Panc1 (cell line): ENCODE data around the gene FRMD5.

Experiments used
- POLR2AphosphoS5 ChIP-seq: IDR thresholded peaks from 2 replicates; pipeline ENCODE4 v1.6.1; 2012; ENCODE audit warnings: mild to moderate bottlenecking, low read depth, low read length, moderate library complexity
- TF ChIP-seq, protein P1 (sequence below): fragments of 450-650 bp; IDR thresholded peaks from 2 replicates; pipeline ENCODE4 v1.5.1; 2017; ENCODE audit warnings: mild to moderate bottlenecking
- TF ChIP-seq, protein P2 (sequence below), 2 experiments: IDR thresholded peaks; 2 replicates each; pipeline ENCODE4 v1.6.1; 2011 to 2012; ENCODE audit warnings: low read depth in 2 of 2, control low read depth in 1 of 2, low read length in 1 of 2, mild to moderate bottlenecking in 1 of 2, moderate library complexity in 1 of 2; ENCODE audit not compliant: insufficient read depth in 1 of 2

DNA sequence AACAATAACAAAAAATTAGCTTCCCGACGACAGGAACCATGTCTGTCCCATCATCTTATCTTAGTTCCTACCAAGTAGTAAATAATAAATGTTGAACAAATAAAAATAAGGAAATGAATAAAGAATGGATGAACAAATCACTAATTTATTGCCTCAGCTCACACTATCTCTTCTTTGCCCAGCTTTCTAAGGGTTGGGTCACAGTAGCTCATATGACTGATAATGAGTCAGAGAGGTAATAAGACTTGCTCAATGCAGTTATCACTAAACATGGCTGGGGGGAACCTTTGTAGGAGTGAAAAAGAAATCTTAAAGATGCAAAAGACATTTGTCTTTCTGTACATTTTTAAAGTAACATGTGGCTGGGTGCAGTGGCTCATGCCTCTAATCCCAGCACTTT is 186.0 kb downstream of the FRMD5 start:
- TF ChIP-seq, protein P1, sequence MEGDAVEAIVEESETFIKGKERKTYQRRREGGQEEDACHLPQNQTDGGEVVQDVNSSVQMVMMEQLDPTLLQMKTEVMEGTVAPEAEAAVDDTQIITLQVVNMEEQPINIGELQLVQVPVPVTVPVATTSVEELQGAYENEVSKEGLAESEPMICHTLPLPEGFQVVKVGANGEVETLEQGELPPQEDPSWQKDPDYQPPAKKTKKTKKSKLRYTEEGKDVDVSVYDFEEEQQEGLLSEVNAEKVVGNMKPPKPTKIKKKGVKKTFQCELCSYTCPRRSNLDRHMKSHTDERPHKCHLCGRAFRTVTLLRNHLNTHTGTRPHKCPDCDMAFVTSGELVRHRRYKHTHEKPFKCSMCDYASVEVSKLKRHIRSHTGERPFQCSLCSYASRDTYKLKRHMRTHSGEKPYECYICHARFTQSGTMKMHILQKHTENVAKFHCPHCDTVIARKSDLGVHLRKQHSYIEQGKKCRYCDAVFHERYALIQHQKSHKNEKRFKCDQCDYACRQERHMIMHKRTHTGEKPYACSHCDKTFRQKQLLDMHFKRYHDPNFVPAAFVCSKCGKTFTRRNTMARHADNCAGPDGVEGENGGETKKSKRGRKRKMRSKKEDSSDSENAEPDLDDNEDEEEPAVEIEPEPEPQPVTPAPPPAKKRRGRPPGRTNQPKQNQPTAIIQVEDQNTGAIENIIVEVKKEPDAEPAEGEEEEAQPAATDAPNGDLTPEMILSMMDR = no peak
- TF ChIP-seq, protein P2, sequence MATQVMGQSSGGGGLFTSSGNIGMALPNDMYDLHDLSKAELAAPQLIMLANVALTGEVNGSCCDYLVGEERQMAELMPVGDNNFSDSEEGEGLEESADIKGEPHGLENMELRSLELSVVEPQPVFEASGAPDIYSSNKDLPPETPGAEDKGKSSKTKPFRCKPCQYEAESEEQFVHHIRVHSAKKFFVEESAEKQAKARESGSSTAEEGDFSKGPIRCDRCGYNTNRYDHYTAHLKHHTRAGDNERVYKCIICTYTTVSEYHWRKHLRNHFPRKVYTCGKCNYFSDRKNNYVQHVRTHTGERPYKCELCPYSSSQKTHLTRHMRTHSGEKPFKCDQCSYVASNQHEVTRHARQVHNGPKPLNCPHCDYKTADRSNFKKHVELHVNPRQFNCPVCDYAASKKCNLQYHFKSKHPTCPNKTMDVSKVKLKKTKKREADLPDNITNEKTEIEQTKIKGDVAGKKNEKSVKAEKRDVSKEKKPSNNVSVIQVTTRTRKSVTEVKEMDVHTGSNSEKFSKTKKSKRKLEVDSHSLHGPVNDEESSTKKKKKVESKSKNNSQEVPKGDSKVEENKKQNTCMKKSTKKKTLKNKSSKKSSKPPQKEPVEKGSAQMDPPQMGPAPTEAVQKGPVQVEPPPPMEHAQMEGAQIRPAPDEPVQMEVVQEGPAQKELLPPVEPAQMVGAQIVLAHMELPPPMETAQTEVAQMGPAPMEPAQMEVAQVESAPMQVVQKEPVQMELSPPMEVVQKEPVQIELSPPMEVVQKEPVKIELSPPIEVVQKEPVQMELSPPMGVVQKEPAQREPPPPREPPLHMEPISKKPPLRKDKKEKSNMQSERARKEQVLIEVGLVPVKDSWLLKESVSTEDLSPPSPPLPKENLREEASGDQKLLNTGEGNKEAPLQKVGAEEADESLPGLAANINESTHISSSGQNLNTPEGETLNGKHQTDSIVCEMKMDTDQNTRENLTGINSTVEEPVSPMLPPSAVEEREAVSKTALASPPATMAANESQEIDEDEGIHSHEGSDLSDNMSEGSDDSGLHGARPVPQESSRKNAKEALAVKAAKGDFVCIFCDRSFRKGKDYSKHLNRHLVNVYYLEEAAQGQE (IDR thresholded peaks at IDR 0.05; ENCODE audit: insufficient read depth in 1 of 2, low read depth in 2 of 2, low read length in 1 of 2) = no peak
- TF ChIP-seq POLR2AphosphoS5 = no peak
